Muscle layer of duodenum (tissue), 2 donors: Measurements from ENCODE around the gene SH3BP1.
A peak's percentile ranks its signal among the peaks of the same experiment; 100 is the strongest.
"Not testable (repeated sequence)": the region's sequence is repeated elsewhere in the genome, so short reads cannot be mapped to it uniquely, and the experiment has no call there.

Experiments used
- H3K27ac ChIP-seq: one replicate; pipeline ENCODE4 v1.7.0; 2013; ENCODE audit warnings: mild to moderate bottlenecking, low read length
- H3K27me3 ChIP-seq: one replicate; pipeline ENCODE4 v1.7.0; 2013; ENCODE audit warnings: low read depth, mild to moderate bottlenecking, control low read depth, low read length
- H3K36me3 ChIP-seq, 2 donors: one replicate each; pipeline ENCODE4 v1.7.0; 2013; ENCODE audit warnings: low read length in 2 of 2, control low read depth in 1 of 2, mild to moderate bottlenecking in 1 of 2; ENCODE audit not compliant: insufficient read depth in 2 of 2, control insufficient read depth in 1 of 2
- H3K4me1 ChIP-seq, 2 donors: one replicate each; pipeline ENCODE4 v1.7.0; 2013; ENCODE audit warnings: low read length in 2 of 2, mild to moderate bottlenecking in 2 of 2, control low read depth in 1 of 2, moderate library complexity in 1 of 2; ENCODE audit not compliant: insufficient read depth in 2 of 2, control insufficient read depth in 1 of 2
- H3K4me3 ChIP-seq, 2 donors: one replicate each; pipeline ENCODE4 v1.7.0; 2013; ENCODE audit warnings: low read length in 2 of 2, low read depth in 1 of 2, mild to moderate bottlenecking in 1 of 2
- H3K9me3 ChIP-seq, 2 donors: one replicate each; pipeline ENCODE4 v1.7.0; 2013; ENCODE audit warnings: low read length in 2 of 2, control low read depth in 1 of 2, mild to moderate bottlenecking in 1 of 2; ENCODE audit not compliant: control insufficient read depth in 1 of 2
- donor health status: healthy.

Gene SH3BP1

GRCh38 chr22:37639070-37639760, at the start of gene SH3BP1:
Gene SH3BP1 (plus strand): TSS chr22:37639669. CDS start chr22:37639788, 119 bp downstream.
- Histone ChIP-seq H3K27ac (peak within 1 kb of the TSS; percentile 79), H3K4me1 (peaks cover 16 to 42% of the 10 kb centered on the region in 2 donors), H3K4me3 (peak within 1 kb of the TSS; percentile 67 to 68), H3K36me3 (no peaks in the 10 kb centered on the region), H3K9me3 (no peaks in the 10 kb centered on the region), H3K27me3 (no peaks in the 10 kb centered on the region)

- H3K36me3 ChIP-seq, H3K4me3 ChIP-seq, H3K9me3 ChIP-seq, H3K27me3 ChIP-seq, H3K27ac ChIP-seq: not testable (repeated sequence)
- peaks cover 7 to 11% of the 10 kb centered on the region in 2 donors for H3K4me1 ChIP-seq
Observed at GRCh38 chr22:37591081-37591480, 48.4 kb upstream of the SH3BP1 start.

- Histone ChIP-seq H3K4me3 (no peak overlapping the region), H3K4me1 (peaks cover 7 to 11% of the 10 kb centered on the region in 2 donors), H3K27me3 (no peaks in the 10 kb centered on the region), H3K27ac (no peak overlapping the region), H3K36me3 (no peaks in the 10 kb centered on the region), H3K9me3 (no peaks in the 10 kb centered on the region)
Observed at GRCh38 chr22:37591823-37592404, 47.6 kb upstream of the SH3BP1 start.

- Histone ChIP-seq H3K4me1 (peaks cover 5 to 11% of the 10 kb centered on the region in 2 donors), H3K27ac (no peak overlapping the region), H3K4me3 (no peak overlapping the region)
Observed at GRCh38 chr22:37594237-37594636, 45.2 kb upstream of the SH3BP1 start.

GRCh38 chr22:37599153-37599552, 40.3 kb upstream of the SH3BP1 start:
- H3K9me3 ChIP-seq, result no peaks in the 10 kb centered on the region
- no peaks in the 10 kb centered on the region for H3K27me3 ChIP-seq
- H3K4me1 ChIP-seq, result peaks cover 0 to 4% of the 10 kb centered on the region in 2 donors
- H3K27ac ChIP-seq, result no peak overlapping the region
- no peaks in the 10 kb centered on the region for H3K36me3 ChIP-seq
- H3K4me3 ChIP-seq, result no peak overlapping the region

More at GRCh38 chr22:37594237-37594636, 45.2 kb upstream of the SH3BP1 start:
- H3K36me3 ChIP-seq, result no peaks in the 10 kb centered on the region
- H3K27me3 ChIP-seq, result no peaks in the 10 kb centered on the region
- no peaks in the 10 kb centered on the region for H3K9me3 ChIP-seq

GRCh38 chr22:37601203-37601539, 38.3 kb upstream of the SH3BP1 start:
- no peak overlapping the region for H3K27ac ChIP-seq
- H3K9me3 ChIP-seq, result no peaks in the 10 kb centered on the region
- peaks cover 0 to 4% of the 10 kb centered on the region in 2 donors for H3K4me1 ChIP-seq
- H3K4me3 ChIP-seq, result no peak overlapping the region
- H3K36me3 ChIP-seq, result no peaks in the 10 kb centered on the region
- no peaks in the 10 kb centered on the region for H3K27me3 ChIP-seq

GRCh38 chr22:37601540-37602442, 37.7 kb upstream of the SH3BP1 start:
- H3K4me3 ChIP-seq, result no peak overlapping the region
- H3K27ac ChIP-seq, result no peak overlapping the region
- H3K9me3 ChIP-seq, result no peaks in the 10 kb centered on the region
- no peaks in the 10 kb centered on the region for H3K27me3 ChIP-seq
- H3K36me3 ChIP-seq, result no peaks in the 10 kb centered on the region
- H3K4me1 ChIP-seq, result peaks cover under 1 to 4% of the 10 kb centered on the region in 2 donors

GRCh38 chr22:37602546-37603277, 36.8 kb upstream of the SH3BP1 start:
- not testable (repeated sequence) for H3K27me3 ChIP-seq, H3K4me3 ChIP-seq, H3K36me3 ChIP-seq, H3K27ac ChIP-seq, H3K9me3 ChIP-seq
- H3K4me1 ChIP-seq, result peaks cover 6 to 13% of the 10 kb centered on the region in 2 donors

- Histone ChIP-seq H3K4me3 (no peak overlapping the region), H3K36me3 (no peaks in the 10 kb centered on the region), H3K4me1 (peaks cover 9 to 15% of the 10 kb centered on the region in 2 donors), H3K27me3 (no peaks in the 10 kb centered on the region), H3K9me3 (no peaks in the 10 kb centered on the region), H3K27ac (no peak overlapping the region)
Observed at GRCh38 chr22:37604074-37604473, 35.4 kb upstream of the SH3BP1 start.

GRCh38 chr22:37604875-37605274, 34.6 kb upstream of the SH3BP1 start:
- Histone ChIP-seq H3K4me1 (peaks cover 14 to 20% of the 10 kb centered on the region in 2 donors), H3K36me3 (no peaks in the 10 kb centered on the region), H3K4me3 (no peak overlapping the region), H3K27ac (no peak overlapping the region), H3K9me3 (no peaks in the 10 kb centered on the region), H3K27me3 (no peaks in the 10 kb centered on the region)
